Panc1 (cell line): ENCODE data around the gene AOC3. TPM values are rescaled to one million over a fixed set of nuclear protein-coding genes. Genes with fewer than 3 reads are reported as not detected.

Source experiments
- ATAC-seq: fragments of 200-7000 bp; cut with Tn5 transposase; 2 replicates; pipeline ENCODE4 v1.9.1; 2020; ENCODE audit warnings: mild to moderate bottlenecking, moderate library complexity
- BruUV-seq: library from RNA; stranded (reverse); fragments of 400-500 nt; replicated peaks from 2 replicates; lab custom pipeline; 2021; lab: Mats Ljungman, UMichigan
- CTCF ChIA-PET: fragments of 300-600 bp; sonication (Branson Sonifier 250); formaldehyde crosslinking; loops from one replicate; lab custom pipeline; 2022; ENCODE audit warnings: antibody characterized with exemption; lab: Charles Lee
- POLR2A ChIA-PET: fragments of 300-600 bp; sonication (Branson Sonifier 250); formaldehyde crosslinking; loops from one replicate; lab custom pipeline; 2022; ENCODE audit warnings: antibody characterized with exemption; lab: Charles Lee
- DNase-seq: peaks from one replicate; pipeline ENCODE4 v3.0.0-alpha.2; 2010; ENCODE audit warnings: low read depth, low spot score
- H3K27ac ChIP-seq: 2 replicates; pipeline ENCODE4 v1.5.1; 2011; ENCODE audit warnings: mild to moderate bottlenecking, low read length, inconsistent platforms
- H3K27me3 ChIP-seq: fragments of 200-500 bp; sonication (Bioruptor generic); 2 replicates; pipeline ENCODE4 v1.6.0; 2014; ENCODE audit warnings: low read length, inconsistent platforms; ENCODE audit not compliant: control insufficient read depth, insufficient read depth
- H3K36me3 ChIP-seq: fragments of 200-500 bp; sonication (Bioruptor generic); 2 replicates; pipeline ENCODE4 v1.5.1; 2014; ENCODE audit warnings: inconsistent platforms, mild to moderate bottlenecking, low read length, moderate library complexity; ENCODE audit not compliant: control insufficient read depth, insufficient read depth
- H3K4me1 ChIP-seq: 2 replicates; pipeline ENCODE4 v1.5.1; 2011; ENCODE audit warnings: inconsistent platforms, mild to moderate bottlenecking, low read length, moderate library complexity; ENCODE audit not compliant: control insufficient read depth, insufficient read depth
- H3K4me3 ChIP-seq, 2 experiments: 2 replicates each; pipeline ENCODE4 v1.5.1; 2011 to 2012; ENCODE audit warnings: low read depth in 2 of 2, low read length in 2 of 2, mild to moderate bottlenecking in 2 of 2, inconsistent platforms in 1 of 2, moderate library complexity in 1 of 2
- H3K9me3 ChIP-seq: fragments of 200-500 bp; sonication (Bioruptor generic); 2 replicates; pipeline ENCODE4 v1.5.1; 2014; ENCODE audit warnings: low read depth, mild to moderate bottlenecking, inconsistent platforms, low read length, moderate library complexity; ENCODE audit not compliant: control insufficient read depth, insufficient read depth
- POLR2AphosphoS5 ChIP-seq: IDR thresholded peaks from 2 replicates; pipeline ENCODE4 v1.6.1; 2012; ENCODE audit warnings: mild to moderate bottlenecking, low read depth, low read length, moderate library complexity
- REST ChIP-seq, 2 experiments: IDR thresholded peaks; 2 replicates each; pipeline ENCODE4 v1.6.1; 2011 to 2012; ENCODE audit warnings: low read depth in 2 of 2, control low read depth in 1 of 2, low read length in 1 of 2, mild to moderate bottlenecking in 1 of 2, moderate library complexity in 1 of 2; ENCODE audit not compliant: insufficient read depth in 1 of 2
- SIN3A ChIP-seq: IDR thresholded peaks from 2 replicates; pipeline ENCODE4 v1.6.1; 2012; ENCODE audit warnings: low read depth, mild to moderate bottlenecking, low read length, moderate library complexity, borderline replicate concordance; ENCODE audit not compliant: insufficient read depth
- TCF7L2 ChIP-seq: IDR thresholded peaks from 2 replicates; pipeline ENCODE4 v1.6.1; 2011; ENCODE audit warnings: mild to moderate bottlenecking, low read depth, low read length, inconsistent platforms
- in situ Hi-C: cut with HindIII; loops from 2 replicates; pipeline ENCODE4 v1.10.0; 2016; ENCODE audit warnings: low sequenced_read_pairs, low pct_unique_long_range_greater_than_20kb
- intact Hi-C: fragments of 100-400 bp; cut with micrococcal nuclease; formaldehyde crosslinking; loops from one replicate; pipeline ENCODE4 v1.10.0; 2022; ENCODE audit not compliant: unreplicated experiment
- total RNA-seq: library from RNA; stranded (reverse); gene quantifications from one replicate; pipeline ENCODE4 v1.2.1, GENCODE V29; 2021; ENCODE audit not compliant: unreplicated experiment
- TF ChIP-seq, protein P1 (sequence below): fragments of 450-650 bp; IDR thresholded peaks from 2 replicates; pipeline ENCODE4 v1.5.1; 2017; ENCODE audit warnings: mild to moderate bottlenecking

Gene AOC3
- total RNA-seq, 1 experiment from 2014 or later = 0.21 TPM

GRCh38 chr17:42901535-42902229 lies 50.7 kb downstream of the AOC3 start:
- H3K36me3 ChIP-seq = no peaks in the 10 kb centered on the region
- H3K4me1 ChIP-seq = no peaks in the 10 kb centered on the region
- no peak for ATAC-seq
- TF ChIP-seq SIN3A (no peak), POLR2AphosphoS5 (no peak), TCF7L2 (no peak), REST (IDR thresholded peaks at IDR 0.05; ENCODE audit: insufficient read depth in 1 of 2, low read depth in 2 of 2, low read length in 1 of 2) (no peak)
- TF ChIP-seq, protein P1, sequence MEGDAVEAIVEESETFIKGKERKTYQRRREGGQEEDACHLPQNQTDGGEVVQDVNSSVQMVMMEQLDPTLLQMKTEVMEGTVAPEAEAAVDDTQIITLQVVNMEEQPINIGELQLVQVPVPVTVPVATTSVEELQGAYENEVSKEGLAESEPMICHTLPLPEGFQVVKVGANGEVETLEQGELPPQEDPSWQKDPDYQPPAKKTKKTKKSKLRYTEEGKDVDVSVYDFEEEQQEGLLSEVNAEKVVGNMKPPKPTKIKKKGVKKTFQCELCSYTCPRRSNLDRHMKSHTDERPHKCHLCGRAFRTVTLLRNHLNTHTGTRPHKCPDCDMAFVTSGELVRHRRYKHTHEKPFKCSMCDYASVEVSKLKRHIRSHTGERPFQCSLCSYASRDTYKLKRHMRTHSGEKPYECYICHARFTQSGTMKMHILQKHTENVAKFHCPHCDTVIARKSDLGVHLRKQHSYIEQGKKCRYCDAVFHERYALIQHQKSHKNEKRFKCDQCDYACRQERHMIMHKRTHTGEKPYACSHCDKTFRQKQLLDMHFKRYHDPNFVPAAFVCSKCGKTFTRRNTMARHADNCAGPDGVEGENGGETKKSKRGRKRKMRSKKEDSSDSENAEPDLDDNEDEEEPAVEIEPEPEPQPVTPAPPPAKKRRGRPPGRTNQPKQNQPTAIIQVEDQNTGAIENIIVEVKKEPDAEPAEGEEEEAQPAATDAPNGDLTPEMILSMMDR = no peak
- in situ Hi-C loops (no loop called here), intact Hi-C loops (no loop called here)
- H3K4me3 ChIP-seq = no peak overlapping the region
- no peaks in the 10 kb centered on the region for H3K27me3 ChIP-seq
- no peak for DNase-seq
- no peak overlapping the region for H3K27ac ChIP-seq
- no TSS peak for BruUV-seq
- POLR2A ChIA-PET = no interaction called here
- no peaks in the 10 kb centered on the region for H3K9me3 ChIP-seq
- CTCF ChIA-PET = no interaction called here

DNA sequence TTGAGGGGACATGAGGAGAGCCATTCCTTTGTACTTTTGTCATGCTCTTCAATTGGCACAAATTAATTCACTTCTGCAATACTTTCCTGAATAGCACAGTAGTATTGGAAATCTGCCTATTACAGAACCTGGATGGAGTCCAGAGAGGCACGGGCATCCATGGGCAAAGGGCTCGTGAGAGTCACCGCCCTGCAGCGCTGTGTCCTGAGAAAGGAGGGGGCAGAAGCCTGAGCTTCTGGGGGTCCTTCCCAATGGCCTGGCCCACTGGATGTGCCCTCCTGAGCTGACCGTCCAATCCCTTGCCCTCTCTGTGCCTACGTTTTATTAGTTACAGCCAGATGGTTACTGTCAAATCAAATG lies 53.1 kb downstream of the AOC3 start:
- Histone ChIP-seq H3K4me3 (no peak overlapping the region), H3K36me3 (no peaks in the 10 kb centered on the region), H3K9me3 (no peaks in the 10 kb centered on the region), H3K27ac (no peak overlapping the region), H3K4me1 (no peaks in the 10 kb centered on the region), H3K27me3 (no peaks in the 10 kb centered on the region)
- no peak for ATAC-seq
- TF ChIP-seq TCF7L2 (no peak), POLR2AphosphoS5 (no peak), SIN3A (no peak), REST (IDR thresholded peaks at IDR 0.05; ENCODE audit: insufficient read depth in 1 of 2, low read depth in 2 of 2, low read length in 1 of 2) (no peak)
- TF ChIP-seq, protein P1 = no peak
- in situ Hi-C loops = no loop called here
- CTCF ChIA-PET = no interaction called here
- POLR2A ChIA-PET = no interaction called here
- intact Hi-C loops = no loop called here
- no peak for DNase-seq
- BruUV-seq = no TSS peak
